ENCODE measurements around the gene PFKFB4. TPM values are rescaled to one million over a fixed set of nuclear protein-coding genes. Genes with fewer than 3 reads are reported as not detected.
A peak's percentile ranks its signal among the peaks of the same experiment; 100 is the strongest.
"Not testable (repeated sequence)": the region's sequence is repeated elsewhere in the genome, so short reads cannot be mapped to it uniquely, and the experiment has no call there.

The PFKFB4 gene
- total RNA-seq, 1 experiment from 2014 or later = 5.2 TPM

GRCh38 chr3:48532977-48533337 lies 23.6 kb downstream of the PFKFB4 start:
- DNase-seq (ENCODE audit: low spot score) = no peak

DNA sequence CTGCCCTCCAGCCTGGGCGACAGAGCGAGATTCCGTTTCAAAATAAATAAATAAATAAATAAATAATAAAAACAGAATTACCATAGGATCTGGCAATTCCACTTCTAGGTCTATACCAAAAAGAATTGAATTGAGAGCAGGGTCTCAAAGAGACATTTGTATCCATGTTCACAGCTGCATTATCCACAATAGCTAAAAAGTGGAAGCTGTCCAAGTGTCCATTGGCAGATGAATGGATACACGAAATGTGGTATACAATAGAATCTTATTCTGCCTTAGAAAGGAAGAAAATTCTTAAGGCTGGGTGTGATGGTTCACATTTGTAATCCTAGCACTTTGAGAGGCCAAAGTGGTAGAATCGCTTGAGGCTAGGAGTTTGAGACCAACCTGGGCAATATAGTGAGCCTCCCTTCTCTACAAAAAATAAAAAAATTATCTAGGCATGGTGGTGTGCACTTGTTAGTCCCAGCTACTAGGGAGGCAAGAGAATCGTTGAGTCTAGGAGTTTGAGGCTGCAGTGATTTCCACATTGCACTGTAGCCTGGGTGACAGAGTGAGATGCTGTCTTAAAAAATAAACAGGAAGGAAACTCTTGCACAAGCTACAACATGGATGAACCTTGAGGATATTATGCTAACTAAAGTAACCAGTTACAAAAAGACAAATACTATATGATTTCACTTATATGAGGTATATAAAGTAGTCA lies 24.2 kb downstream of the PFKFB4 start:
- DNase-seq (ENCODE audit: low spot score) = no peak

GRCh38 chr3:48530701-48531100 lies 25.9 kb downstream of the PFKFB4 start:
- DNase-seq (ENCODE audit: low spot score) = not testable (repeated sequence)

GRCh38 chr3:48528754-48529153 lies 27.8 kb downstream of the PFKFB4 start:
- DNase-seq (ENCODE audit: low spot score) = no peak

DNA sequence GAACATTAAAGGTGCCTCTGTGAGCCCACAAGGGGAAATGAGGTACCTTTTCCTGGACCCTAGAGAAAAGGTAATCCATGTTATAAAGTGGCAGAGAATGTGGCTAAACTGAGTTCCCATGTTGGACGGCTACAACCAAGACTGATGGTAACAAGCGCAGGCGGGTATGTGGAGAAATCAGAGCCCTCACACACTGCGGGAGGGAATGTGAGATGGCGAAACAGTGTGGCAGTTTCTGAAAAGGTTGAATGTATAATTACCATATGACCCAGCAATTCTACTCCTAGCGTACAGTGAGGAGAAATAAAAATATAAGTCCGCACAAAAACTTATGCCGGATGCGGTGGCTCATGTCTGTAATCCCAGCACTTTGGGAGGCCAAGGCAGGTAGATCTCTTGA lies 28.6 kb downstream of the PFKFB4 start:
- no peak for DNase-seq (ENCODE audit: low spot score)

- DNase-seq (ENCODE audit: low spot score) = no peak
These were observed 31.6 kb downstream of the PFKFB4 start for GRCh38 chr3:48524970-48525369.

GRCh38 chr3:48521635-48522034 lies 35.0 kb downstream of the PFKFB4 start:
- no peak for DNase-seq (ENCODE audit: low spot score)

DNA sequence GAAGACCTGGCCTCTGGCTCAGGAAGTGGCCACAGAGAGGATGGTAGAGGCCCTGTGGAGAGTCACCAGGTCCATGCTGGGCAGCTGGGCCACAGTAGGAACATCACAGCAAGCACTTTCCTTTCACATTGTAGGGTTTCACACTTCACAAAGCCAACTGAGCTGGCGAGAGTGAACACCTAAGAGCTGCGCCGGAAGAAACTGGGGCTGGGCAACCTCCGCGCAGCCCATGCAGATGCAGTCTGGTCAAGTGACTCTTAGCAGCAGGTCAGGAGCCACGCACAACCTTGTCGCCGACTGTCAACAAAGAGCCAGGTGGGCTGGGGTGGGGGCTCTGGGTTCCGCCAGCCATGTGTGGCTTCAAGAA lies 37.3 kb downstream of the PFKFB4 start:
- no peak for DNase-seq (ENCODE audit: low spot score)

DNA sequence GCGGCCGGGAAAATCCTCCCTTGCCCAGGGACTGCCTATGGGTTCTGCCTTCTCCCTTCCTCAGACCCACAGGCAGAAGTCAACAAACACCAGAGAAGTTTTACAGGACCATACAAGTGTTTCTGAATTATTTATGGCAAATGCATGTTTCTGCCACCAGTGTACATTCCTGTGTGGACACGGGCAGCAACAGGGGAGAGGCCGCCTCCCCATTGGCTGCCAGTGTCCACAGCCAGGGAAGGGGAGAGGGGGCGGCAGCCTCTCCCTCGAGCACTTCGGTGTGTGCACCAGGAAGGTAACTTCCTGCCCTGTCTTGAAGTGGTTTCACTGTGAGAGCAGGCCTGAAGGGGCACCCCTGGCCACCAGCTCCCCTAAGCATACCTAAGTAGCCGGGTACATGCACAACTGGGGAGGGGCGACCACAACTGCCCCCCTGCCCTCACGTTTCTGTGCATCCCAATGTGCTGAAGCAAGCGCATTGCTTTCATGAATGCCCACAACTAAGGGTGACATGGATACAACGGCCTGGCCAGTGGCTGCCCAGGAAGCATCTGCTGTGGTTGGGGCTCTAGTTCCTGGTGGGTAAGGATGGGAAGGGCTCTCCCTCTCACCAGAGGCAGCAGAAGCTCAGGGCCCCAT lies 37.8 kb downstream of the PFKFB4 start:
- DNase-seq (ENCODE audit: low spot score) = no peak

- DNase-seq (ENCODE audit: low spot score) = no peak
These were observed 38.5 kb downstream of the PFKFB4 start for GRCh38 chr3:48518069-48518468.

DNA sequence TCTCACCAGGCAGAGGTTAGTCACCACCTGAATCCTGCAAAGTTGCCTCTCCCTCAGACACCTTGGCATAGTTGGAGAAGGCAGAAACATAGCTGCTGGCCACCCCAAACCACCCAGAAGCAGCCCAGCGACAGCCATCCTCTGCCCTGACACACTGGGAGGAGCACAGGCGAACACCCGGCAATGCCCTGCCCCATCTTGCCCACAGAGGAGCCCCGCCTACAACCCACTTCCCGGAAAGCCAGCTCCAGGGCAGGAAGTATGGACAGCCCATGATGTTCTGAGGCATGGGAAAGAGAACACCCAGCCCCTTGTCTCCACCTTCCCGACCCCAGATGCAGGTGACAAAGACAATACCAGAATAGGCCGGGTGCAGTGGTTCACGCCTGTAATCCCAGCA lies 40.0 kb downstream of the PFKFB4 start:
- no peak for DNase-seq (ENCODE audit: low spot score)

DNA sequence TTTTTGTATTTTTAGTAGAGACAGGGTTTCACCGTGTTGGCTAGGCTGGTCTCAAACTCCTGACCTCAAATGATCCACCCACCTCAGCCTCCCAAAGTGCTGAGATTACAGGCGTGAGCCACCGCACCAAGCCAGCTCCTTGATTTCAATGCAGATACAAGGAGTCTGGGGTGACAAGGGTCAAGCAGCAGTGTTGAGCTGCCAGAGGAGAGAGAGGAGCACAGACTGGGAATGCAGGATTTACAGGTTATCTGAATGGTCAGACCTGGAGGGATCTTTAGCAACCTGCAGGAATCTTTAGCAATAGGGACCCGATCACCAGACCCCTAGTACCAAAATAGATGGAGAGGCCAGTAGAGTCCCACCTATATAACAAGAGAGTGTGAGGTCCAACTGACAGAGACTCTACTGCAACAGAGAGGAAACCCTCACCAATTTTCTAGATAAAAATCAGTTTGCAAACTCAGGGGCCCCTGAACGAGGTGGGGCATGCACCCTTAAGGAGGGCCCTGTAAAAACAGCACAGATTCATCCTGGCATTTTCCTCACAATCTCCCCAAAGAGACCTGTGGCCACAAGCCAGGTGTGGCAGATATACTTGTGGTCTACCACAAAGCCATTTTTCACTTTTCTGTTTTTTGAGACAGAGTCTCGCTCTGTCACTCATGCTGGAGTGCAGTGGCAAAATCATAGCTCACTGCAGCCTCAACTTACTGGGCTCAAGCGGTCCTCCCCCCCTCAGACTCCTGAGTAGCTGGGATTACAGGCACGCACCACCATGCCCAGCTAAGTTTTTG lies 42.0 kb downstream of the PFKFB4 start:
- DNase-seq (ENCODE audit: low spot score) = no peak

- no peak for DNase-seq (ENCODE audit: low spot score)
These were observed 45.1 kb downstream of the PFKFB4 start for GRCh38 chr3:48511551-48511950.

GRCh38 chr3:48507256-48508061 lies 49.1 kb downstream of the PFKFB4 start:
- DNase-seq (ENCODE audit: low spot score) = peak; percentile 75

DNA sequence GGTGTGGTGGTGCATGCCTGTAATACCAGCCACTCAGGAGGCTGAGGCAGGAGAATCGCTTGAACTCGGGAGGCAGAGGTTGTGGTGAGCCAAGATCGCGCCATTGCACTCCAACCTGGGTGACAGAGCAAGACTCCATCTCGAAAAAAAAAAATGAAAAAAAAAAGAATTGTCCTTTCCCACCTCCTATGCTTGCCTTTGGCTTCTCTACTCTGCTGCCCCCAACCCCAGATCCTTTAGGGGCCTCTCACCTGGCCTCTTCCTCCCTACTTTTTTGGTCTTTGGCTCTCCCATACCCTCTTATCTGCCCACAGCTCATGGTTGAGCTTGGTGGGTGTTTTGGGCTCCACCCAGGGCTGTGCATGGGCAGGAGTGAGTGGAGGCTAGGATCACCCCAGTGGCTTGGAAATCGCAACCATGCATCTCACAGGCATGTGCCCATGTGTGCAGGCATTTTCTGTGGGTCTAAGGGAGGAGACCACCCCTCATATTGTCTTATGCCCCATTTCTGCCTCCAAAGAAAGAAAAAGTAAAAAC lies 50.6 kb downstream of the PFKFB4 start:
- DNase-seq (ENCODE audit: low spot score) = no peak

- DNase-seq (ENCODE audit: low spot score) = no peak
These were observed 51.5 kb downstream of the PFKFB4 start for GRCh38 chr3:48505146-48505545.

DNA sequence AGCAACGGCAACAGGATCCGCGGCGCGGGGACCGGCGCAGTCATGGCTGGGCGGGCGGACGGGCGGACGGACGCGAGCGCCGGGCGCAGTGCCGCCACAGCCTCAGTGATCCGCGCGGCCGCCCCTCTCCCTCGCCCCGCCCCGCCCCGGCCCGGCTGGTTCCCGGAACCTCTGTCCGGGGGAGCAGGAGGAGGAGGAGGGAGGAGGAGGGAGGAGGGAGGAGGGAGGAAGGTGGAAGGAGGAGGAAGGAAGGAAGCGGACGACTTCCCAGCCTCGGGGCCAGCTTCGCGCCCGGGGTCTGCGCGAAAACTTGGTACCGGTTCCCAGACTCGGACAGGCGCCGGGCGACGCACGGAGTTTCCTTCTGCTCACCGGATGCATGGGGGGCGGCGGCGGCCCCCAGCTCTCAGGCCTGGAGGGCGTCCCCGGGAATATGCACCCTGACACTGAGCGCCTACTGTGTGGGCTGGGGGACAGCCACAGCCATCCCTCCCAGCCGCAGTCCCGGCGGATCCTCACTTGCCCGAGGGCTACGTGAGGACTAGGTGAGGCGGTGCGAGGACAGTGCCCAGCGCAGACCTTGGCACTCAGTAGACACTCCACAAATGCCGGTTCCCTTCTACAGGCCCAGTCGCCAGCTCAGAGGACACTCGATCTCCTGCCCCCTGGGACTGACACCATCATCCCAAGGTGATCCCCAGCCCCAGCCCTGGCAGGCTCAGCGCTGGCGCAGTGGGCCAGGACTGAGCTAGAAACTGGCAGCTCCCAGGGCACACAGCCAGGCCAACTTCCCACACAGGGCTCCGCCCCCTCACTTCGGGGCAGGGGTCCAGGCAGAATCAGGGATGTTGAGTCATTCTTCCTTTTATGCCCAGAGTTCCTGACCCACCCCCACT lies 52.3 kb downstream of the PFKFB4 start, which contains the start of gene SHISA5:
TSS of gene SHISA5 (minus strand) at position 124 of the 896 bp plus-strand sequence. CDS start at position 44, 80 bp downstream.
- DNase-seq (ENCODE audit: low spot score) = no peak

- no peak for DNase-seq (ENCODE audit: low spot score)
These were observed 53.1 kb downstream of the PFKFB4 start for GRCh38 chr3:48503401-48504050.

- DNase-seq (ENCODE audit: low spot score) = no peak
These were observed 53.9 kb downstream of the PFKFB4 start for GRCh38 chr3:48502728-48503168.

DNA sequence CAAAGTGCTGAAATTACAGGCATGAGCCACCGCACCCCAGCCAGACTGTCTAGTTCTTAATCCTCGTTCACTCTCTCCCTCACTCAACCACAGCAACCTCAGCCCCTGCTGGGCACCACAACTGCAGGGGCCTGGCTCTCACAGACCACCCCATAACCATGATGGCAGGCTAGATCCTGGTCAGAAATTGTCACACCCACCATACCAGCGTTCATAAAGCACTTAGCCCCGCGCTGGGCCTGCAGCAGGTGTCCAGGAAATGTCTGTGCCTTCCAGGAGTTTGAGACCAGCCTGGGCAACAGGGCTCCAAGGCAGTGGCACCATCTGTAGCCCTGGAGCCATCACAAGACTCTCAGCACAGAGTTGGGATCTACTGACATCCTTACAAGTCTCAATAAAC lies 54.5 kb downstream of the PFKFB4 start:
- DNase-seq (ENCODE audit: low spot score) = no peak
